CD4-positive, alpha-beta T cell (primary cell): ENCODE measurements around the gene ADAM17. TPM values are rescaled to one million over a fixed set of nuclear protein-coding genes. Genes with fewer than 3 reads are reported as not detected.
"Not testable (repeated sequence)": the region's sequence is repeated elsewhere in the genome, so short reads cannot be mapped to it uniquely, and the experiment has no call there.

ENCODE experiments used
- ATAC-seq: fragments of 200-7000 bp; cut with Tn5 transposase; one replicate; pipeline ENCODE4 v1.10.0; 2022; ENCODE audit warnings: mild to moderate bottlenecking; ENCODE audit not compliant: poor library complexity
- CTCF ChIA-PET: fragments of 350-600 bp; sonication (Branson Sonifier 250); formaldehyde crosslinking; loops from one replicate; lab custom pipeline; 2021; ENCODE audit warnings: antibody characterized with exemption, inconsistent platforms; lab: Charles Lee
- POLR2A ChIA-PET: fragments of 350-600 bp; sonication (Branson Sonifier 250); formaldehyde crosslinking; loops from one replicate; lab custom pipeline; 2021; ENCODE audit warnings: antibody characterized with exemption, inconsistent platforms; lab: Charles Lee
- DNase-seq, 14 experiments: peaks; one replicate each; pipeline ENCODE4 v3.0.0-alpha.2; 2013 to 2020; ENCODE audit warnings: mixed read lengths in 2 of 14
- H3K27ac ChIP-seq, 2 donors: one replicate each; pipeline versions ENCODE4 v1.5.1 to v1.7.0; 2013; ENCODE audit warnings: low read length in 2 of 2, low read depth in 1 of 2, mild to moderate bottlenecking in 1 of 2
- H3K27me3 ChIP-seq, 2 experiments: 1 replicate in 1 of 2; 2 replicates in 1 of 2; pipeline versions ENCODE4 v1.6.1 to v1.7.0; 2013; ENCODE audit warnings: low read length in 2 of 2, control low read depth in 1 of 2, mild to moderate bottlenecking in 1 of 2, moderate library complexity in 1 of 2; ENCODE audit not compliant: insufficient read depth in 2 of 2, control insufficient read depth in 1 of 2
- H3K36me3 ChIP-seq: one replicate; pipeline ENCODE4 v1.6.1; 2013; ENCODE audit warnings: low read length, control low read depth; ENCODE audit not compliant: insufficient read depth
- H3K4me1 ChIP-seq: one replicate; pipeline ENCODE4 v1.6.1; 2013; ENCODE audit warnings: low read length, control low read depth; ENCODE audit not compliant: insufficient read depth
- H3K4me3 ChIP-seq: one replicate; pipeline ENCODE4 v1.5.1; 2013; ENCODE audit warnings: mild to moderate bottlenecking, low read length, moderate library complexity
- H3K9me3 ChIP-seq, 2 experiments: 1 replicate in 1 of 2; 2 replicates in 1 of 2; pipeline versions ENCODE4 v1.6.1 to v1.7.0; 2013; ENCODE audit warnings: low read length in 2 of 2, mild to moderate bottlenecking in 2 of 2, control low read depth in 1 of 2, moderate library complexity in 1 of 2; ENCODE audit not compliant: control insufficient read depth in 1 of 2, insufficient read depth in 1 of 2
- H3K27ac Mint-ChIP-seq: one replicate; pipeline ENCODE4 v1.8.0; 2020; ENCODE audit warnings: mixed read lengths
- H3K27me3 Mint-ChIP-seq: one replicate; pipeline ENCODE4 v1.8.0; 2021; ENCODE audit warnings: mixed read lengths
- H3K36me3 Mint-ChIP-seq: one replicate; pipeline ENCODE4 v1.8.0; 2021; ENCODE audit warnings: low read depth, mixed read lengths
- H3K4me1 Mint-ChIP-seq: one replicate; pipeline ENCODE4 v1.8.0; 2021; ENCODE audit warnings: low read depth, mixed read lengths
- H3K4me3 Mint-ChIP-seq: one replicate; pipeline ENCODE4 v1.8.0; 2020; ENCODE audit warnings: mild to moderate bottlenecking, mixed read lengths
- H3K9me3 Mint-ChIP-seq: one replicate; pipeline ENCODE4 v1.8.0; 2020; ENCODE audit warnings: mixed read lengths
- CTCF ChIP-seq: fragments of 200-600 bp; IDR thresholded peaks from one replicate; pipeline ENCODE4 v1.8.0; 2022; ENCODE audit warnings: antibody characterized with exemption, mild to moderate bottlenecking
- intact Hi-C, 2 experiments: fragments of 100-400 bp; cut with DNase I in 1 of 2; cut with micrococcal nuclease in 1 of 2; formaldehyde crosslinking; loops; one replicate each; pipeline versions ENCODE4 v1.15.1 to v1.9.0; 2023 to 2025; cut with DNase I, micrococcal nuclease
- total RNA-seq, 174 experiments: library from RNA in 2 of 174; stranded (reverse) in 2 of 174; gene quantifications; one replicate each; pipeline ENCODE4 v1.2.3 and lab custom pipeline; 2021 to 2026

Gene ADAM17
- total RNA-seq, 2 experiments from 2014 or later, result 21.4 to 21.6 TPM

- Histone ChIP-seq H3K9me3 (peaks cover 0 to 6% of the 10 kb centered on the region in 2 experiments), H3K4me1 (peaks cover 12% of the 10 kb centered on the region), H3K36me3 (peaks cover 19% of the 10 kb centered on the region), H3K27ac (no peak overlapping the region), H3K27me3 (no peaks in the 10 kb centered on the region), H3K4me3 (no peak overlapping the region)
- no peak for DNase-seq
- Mint-ChIP-seq H3K4me3 (no peak overlapping the region), H3K27ac (no peak overlapping the region), H3K4me1 (peaks cover 45% of the 10 kb centered on the region), H3K9me3 (peaks cover 7% of the 10 kb centered on the region), H3K27me3 (no peaks in the 10 kb centered on the region), H3K36me3 (peaks cover 61% of the 10 kb centered on the region)
- ChIA-PET POLR2A (interaction anchor here (1.2 to 1.7 kb wide), 2 partner anchors 31 to 44 kb away, joined by 3 to 5 read pairs; partner anchors contain the start of genes ADAM17 and YWHAQ), CTCF (no interaction called here)
- TF ChIP-seq CTCF, result no peak
- ATAC-seq, result no peak
- intact Hi-C loops, result no loop called here
Observed at GRCh38 chr2:9599430-9599829, 43.8 kb upstream of the ADAM17 start.

- peak overlapping the region; percentile 36 for H3K4me3 ChIP-seq
Observed at GRCh38 chr2:9596621-9597311, 41.1 kb upstream of the ADAM17 start.

GRCh38 chr2:9595746-9596145 lies 40.1 kb upstream of the ADAM17 start:
- Mint-ChIP-seq H3K27ac (peak overlapping the region; percentile 66), H3K36me3 (peaks cover 60% of the 10 kb centered on the region), H3K27me3 (no peaks in the 10 kb centered on the region), H3K9me3 (peaks cover 7% of the 10 kb centered on the region), H3K4me1 (peaks cover 61% of the 10 kb centered on the region), H3K4me3 (peak overlapping the region; percentile 30)
- H3K4me3 ChIP-seq, result no peak overlapping the region
- DNase-seq (no peak), ATAC-seq (no peak)
- peaks cover 23% of the 10 kb centered on the region for H3K4me1 ChIP-seq
- CTCF ChIA-PET, result interaction anchor here (1.4 kb wide), 1 partner anchor 9 kb away, joined by 4 read pairs; no protein-coding TSS in a partner anchor
- peak overlapping the region in 1 of 2 donors; percentile 27 for H3K27ac ChIP-seq
- no peak for TF ChIP-seq CTCF
- H3K9me3 ChIP-seq, result peaks cover 0 to 6% of the 10 kb centered on the region in 2 experiments
- intact Hi-C loops, result no loop called here
- POLR2A ChIA-PET, result interaction anchor here (0.9 to 1.3 kb wide), 2 partner anchors 10 to 34 kb away, joined by 3 to 5 read pairs; no protein-coding TSS in a partner anchor
- no peaks in the 10 kb centered on the region for H3K27me3 ChIP-seq
- peaks cover 27% of the 10 kb centered on the region for H3K36me3 ChIP-seq

More at GRCh38 chr2:9596621-9597311, 41.1 kb upstream of the ADAM17 start:
- no peaks in the 10 kb centered on the region for H3K27me3 ChIP-seq
- DNase-seq, result peak in 2 of 14 experiments; percentile 6 to 15
- peaks cover 23% of the 10 kb centered on the region for H3K4me1 ChIP-seq
- Mint-ChIP-seq H3K9me3 (peaks cover 7% of the 10 kb centered on the region), H3K27ac (peak overlapping the region; percentile 66), H3K36me3 (peaks cover 60% of the 10 kb centered on the region), H3K4me3 (peak overlapping the region; percentile 63), H3K4me1 (peaks cover 55% of the 10 kb centered on the region), H3K27me3 (no peaks in the 10 kb centered on the region)
- POLR2A ChIA-PET, result interaction anchor here (0.6 to 1.3 kb wide), 4 partner anchors 9 to 174 kb away, joined by 3 to 5 read pairs (median 3); partner anchors contain the start of gene YWHAQ
- intact Hi-C loops, result no loop called here
- H3K27ac ChIP-seq, result no peak overlapping the region
- peaks cover 21% of the 10 kb centered on the region for H3K36me3 ChIP-seq
- CTCF ChIA-PET, result no interaction called here
- no peak for TF ChIP-seq CTCF
- ATAC-seq, result no peak
- H3K9me3 ChIP-seq, result peaks cover 0 to 6% of the 10 kb centered on the region in 2 experiments

GRCh38 chr2:9595256-9595655 lies 39.6 kb upstream of the ADAM17 start:
- H3K4me1 ChIP-seq, result peaks cover 23% of the 10 kb centered on the region
- H3K4me3 Mint-ChIP-seq, H3K9me3 ChIP-seq, H3K27ac ChIP-seq, H3K4me3 ChIP-seq, ATAC-seq, H3K9me3 Mint-ChIP-seq, intact Hi-C loops, H3K27me3 Mint-ChIP-seq, DNase-seq, H3K27me3 ChIP-seq: not testable (repeated sequence)
- peaks cover 27% of the 10 kb centered on the region for H3K36me3 ChIP-seq
- Mint-ChIP-seq H3K4me1 (peaks cover 61% of the 10 kb centered on the region), H3K36me3 (peaks cover 60% of the 10 kb centered on the region), H3K27ac (peak overlapping the region; percentile 34)
- ChIA-PET CTCF (interaction anchor here (1.4 kb wide), 1 partner anchor 9 kb away, joined by 4 read pairs; no protein-coding TSS in a partner anchor), POLR2A (interaction anchor here (0.8 kb wide), 1 partner anchor 36 kb away, joined by 4 read pairs; the partner anchor contains the start of gene YWHAQ)
